ENCODE data around the gene HOXA4.

- TF ChIP-seq CTCF (IDR thresholded peaks at IDR 0.05) = no peak
- TF ChIP-seq POLR2A (IDR thresholded peaks at IDR 0.05) = no peak
Observed at GRCh38 chr7:27097686-27098577, 32.6 kb downstream of the HOXA4 start.
